ENCODE measurements around the gene MRGPRD.

Gene MRGPRD

DNA sequence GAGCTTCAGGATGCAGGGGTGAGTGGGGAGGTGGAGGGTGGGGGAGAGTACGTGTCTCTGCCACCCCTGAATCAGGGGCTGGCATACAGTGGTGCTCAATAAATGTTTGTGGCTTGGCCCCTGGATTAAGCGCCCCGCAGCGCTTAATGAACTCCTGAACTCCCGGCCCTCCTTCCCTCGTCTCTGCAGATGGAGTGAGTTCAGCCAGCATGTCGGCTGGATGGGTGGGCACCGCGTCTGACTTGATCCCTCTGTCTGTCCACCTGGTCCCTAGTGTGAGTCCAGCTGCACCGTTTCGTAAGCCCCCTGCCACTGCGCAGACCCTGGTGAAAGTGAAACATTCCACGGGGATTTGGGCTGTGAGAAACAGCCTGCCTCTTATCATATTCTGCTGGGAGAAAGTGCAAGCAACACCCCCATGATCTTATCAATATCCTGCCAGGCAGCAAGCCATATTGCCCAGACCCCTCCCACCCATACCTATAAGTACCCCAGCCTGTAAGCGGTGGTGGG is 12.0 kb upstream of the MRGPRD start:
- in situ Hi-C loops (cut with HindIII; ENCODE audit: low pct_ligation_motif_present, low sequenced_read_pairs) = no loop called here
- H3K36me3 ChIP-seq (replicated peaks) = no peaks in the 10 kb centered on the region
- H3K27me3 ChIP-seq (replicated peaks) = peaks cover 12% of the 10 kb centered on the region
- no peak overlapping the region for H3K27ac ChIP-seq
- DNase-seq = no peak
- H3K4me3 ChIP-seq (ENCODE audit: low read depth, low read length) = no peak overlapping the region
- TF ChIP-seq, protein P1, sequence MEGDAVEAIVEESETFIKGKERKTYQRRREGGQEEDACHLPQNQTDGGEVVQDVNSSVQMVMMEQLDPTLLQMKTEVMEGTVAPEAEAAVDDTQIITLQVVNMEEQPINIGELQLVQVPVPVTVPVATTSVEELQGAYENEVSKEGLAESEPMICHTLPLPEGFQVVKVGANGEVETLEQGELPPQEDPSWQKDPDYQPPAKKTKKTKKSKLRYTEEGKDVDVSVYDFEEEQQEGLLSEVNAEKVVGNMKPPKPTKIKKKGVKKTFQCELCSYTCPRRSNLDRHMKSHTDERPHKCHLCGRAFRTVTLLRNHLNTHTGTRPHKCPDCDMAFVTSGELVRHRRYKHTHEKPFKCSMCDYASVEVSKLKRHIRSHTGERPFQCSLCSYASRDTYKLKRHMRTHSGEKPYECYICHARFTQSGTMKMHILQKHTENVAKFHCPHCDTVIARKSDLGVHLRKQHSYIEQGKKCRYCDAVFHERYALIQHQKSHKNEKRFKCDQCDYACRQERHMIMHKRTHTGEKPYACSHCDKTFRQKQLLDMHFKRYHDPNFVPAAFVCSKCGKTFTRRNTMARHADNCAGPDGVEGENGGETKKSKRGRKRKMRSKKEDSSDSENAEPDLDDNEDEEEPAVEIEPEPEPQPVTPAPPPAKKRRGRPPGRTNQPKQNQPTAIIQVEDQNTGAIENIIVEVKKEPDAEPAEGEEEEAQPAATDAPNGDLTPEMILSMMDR (IDR thresholded peaks at IDR 0.05; ENCODE audit: low read depth, low read length, missing control alignments) = no peak

DNA sequence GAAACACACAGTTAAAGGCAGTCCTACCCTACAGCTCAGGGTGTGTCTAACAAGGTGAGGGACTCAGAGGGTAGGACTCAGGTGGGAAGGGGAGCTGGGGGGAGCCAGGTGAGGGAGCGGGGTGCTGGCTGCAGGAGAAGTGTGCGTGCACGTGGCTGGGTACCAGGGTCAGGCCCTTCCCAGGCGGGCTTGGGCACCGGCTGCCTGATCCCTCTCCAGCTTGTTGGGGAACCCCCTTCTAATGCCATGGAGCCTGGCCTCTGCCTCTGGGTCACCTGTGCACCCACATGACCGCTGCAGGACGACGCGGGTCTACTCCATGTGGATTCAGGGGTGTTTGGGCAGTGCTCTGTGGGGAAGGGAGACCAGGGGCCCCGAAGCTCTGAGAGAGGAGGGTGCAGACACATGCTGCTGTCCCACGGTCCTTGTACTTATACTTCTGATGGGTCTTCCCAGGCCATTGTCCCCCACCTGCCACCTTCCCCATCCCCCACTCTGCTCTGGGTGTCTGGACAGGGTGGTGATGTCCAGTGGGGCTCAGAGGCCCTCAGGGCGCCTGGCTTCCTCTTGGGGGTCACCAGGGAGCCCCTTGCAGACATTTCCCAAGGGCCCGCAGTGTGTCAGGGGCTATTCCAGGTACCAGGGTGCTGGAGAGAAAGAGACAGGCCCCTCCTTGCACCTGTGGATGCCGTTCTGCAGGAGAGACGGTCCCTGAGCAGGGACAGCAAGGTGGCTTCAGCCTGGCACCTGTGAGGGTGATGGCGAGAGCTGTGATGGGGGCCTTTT is 10.4 kb upstream of the MRGPRD start:
- no peak for DNase-seq
- Histone ChIP-seq H3K27me3 (replicated peaks) (peaks cover 12% of the 10 kb centered on the region), H3K36me3 (replicated peaks) (no peaks in the 10 kb centered on the region), H3K4me3 (ENCODE audit: low read depth, low read length) (no peak overlapping the region), H3K27ac (no peak overlapping the region)
- in situ Hi-C loops (cut with HindIII; ENCODE audit: low pct_ligation_motif_present, low sequenced_read_pairs) = no loop called here
- TF ChIP-seq, protein P1 (IDR thresholded peaks at IDR 0.05; ENCODE audit: low read depth, low read length, missing control alignments) = no peak

DNA sequence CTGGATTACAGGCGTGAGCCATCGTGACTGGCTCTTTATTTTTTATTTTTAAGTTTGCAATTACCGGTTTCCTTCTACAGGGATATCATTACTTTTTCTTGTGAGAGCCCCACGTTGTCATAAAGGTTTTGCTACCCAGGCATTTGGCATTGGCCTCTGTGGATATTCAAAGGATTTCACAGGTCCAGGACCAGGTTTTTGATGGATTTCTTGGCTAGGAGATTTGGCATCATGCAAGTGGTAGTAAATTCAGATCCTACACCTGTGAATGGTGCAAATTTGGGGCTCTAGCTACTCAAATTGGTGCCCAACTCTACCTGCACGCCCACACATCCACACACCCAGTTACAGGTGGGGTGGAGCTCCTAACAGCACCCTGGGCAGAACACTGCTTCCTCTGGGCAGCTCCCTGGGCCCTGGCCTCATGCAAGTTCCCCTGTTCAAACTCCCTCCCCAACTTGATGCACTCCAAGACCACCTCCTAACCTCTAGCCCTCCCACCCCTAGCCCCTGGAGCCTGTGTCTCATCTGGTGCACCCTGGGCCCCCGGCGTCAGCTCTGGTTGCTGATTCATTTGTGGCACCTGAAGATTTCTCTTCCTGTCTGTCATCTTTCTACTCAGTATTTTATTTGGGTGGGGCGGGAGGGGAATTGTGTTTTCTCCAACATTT is 9.3 kb upstream of the MRGPRD start:
- Histone ChIP-seq H3K27ac (no peak overlapping the region), H3K4me3 (ENCODE audit: low read depth, low read length) (no peak overlapping the region), H3K36me3 (replicated peaks) (no peaks in the 10 kb centered on the region), H3K27me3 (replicated peaks) (peaks cover 12% of the 10 kb centered on the region)
- in situ Hi-C loops (cut with HindIII; ENCODE audit: low pct_ligation_motif_present, low sequenced_read_pairs) = no loop called here
- DNase-seq = no peak
- TF ChIP-seq, protein P1 (IDR thresholded peaks at IDR 0.05; ENCODE audit: low read depth, low read length, missing control alignments) = no peak

DNA sequence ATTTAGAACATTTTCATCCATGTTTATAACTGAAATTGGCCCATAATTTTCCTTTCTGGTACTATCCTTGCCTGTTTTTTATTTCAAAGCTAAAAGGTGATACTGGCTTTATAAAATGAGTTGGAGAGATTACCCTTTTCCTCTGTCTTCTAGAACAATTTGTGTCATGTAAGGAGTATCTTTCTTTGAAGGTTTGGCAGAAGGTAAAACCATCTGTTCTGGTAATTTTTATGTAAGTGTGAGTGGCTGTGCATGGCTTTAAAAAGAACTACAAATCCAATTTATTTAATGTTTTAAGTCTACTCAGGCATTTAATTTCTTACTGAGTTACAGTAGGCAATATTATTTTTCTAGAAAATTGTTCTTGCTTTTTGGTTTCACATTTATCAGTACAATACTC is 7.7 kb upstream of the MRGPRD start:
- no peak for DNase-seq
- H3K27me3 ChIP-seq (replicated peaks) = peaks cover 8% of the 10 kb centered on the region
- no peak overlapping the region for H3K27ac ChIP-seq
- TF ChIP-seq, protein P1 (IDR thresholded peaks at IDR 0.05; ENCODE audit: low read depth, low read length, missing control alignments) = no peak
- H3K4me3 ChIP-seq (ENCODE audit: low read depth, low read length) = no peak overlapping the region
- in situ Hi-C loops (cut with HindIII; ENCODE audit: low pct_ligation_motif_present, low sequenced_read_pairs) = no loop called here
- no peaks in the 10 kb centered on the region for H3K36me3 ChIP-seq (replicated peaks)

DNA sequence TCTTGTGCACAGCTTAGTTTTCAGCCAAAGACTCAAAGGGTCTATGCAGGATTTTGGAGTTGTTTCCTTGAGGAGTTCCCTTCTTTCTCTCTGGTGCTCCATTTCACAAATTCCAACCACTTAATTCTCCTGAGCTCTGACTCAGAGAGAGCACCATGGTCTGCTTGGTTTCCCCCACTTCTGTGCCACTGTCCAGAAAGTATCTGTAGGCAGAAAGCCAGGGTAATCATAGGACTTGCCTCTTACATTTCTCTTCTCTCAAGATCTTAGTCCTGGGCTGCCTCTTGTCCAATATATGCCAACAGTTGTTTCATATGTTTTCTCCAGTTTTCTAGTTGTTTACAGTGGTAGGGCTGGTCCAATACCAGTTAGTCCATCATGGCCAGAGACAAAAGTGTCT is 6.4 kb upstream of the MRGPRD start:
- in situ Hi-C loops (cut with HindIII; ENCODE audit: low pct_ligation_motif_present, low sequenced_read_pairs) = no loop called here
- no peaks in the 10 kb centered on the region for H3K36me3 ChIP-seq (replicated peaks)
- DNase-seq = no peak
- H3K27ac ChIP-seq = no peak overlapping the region
- peaks cover 7% of the 10 kb centered on the region for H3K27me3 ChIP-seq (replicated peaks)
- no peak overlapping the region for H3K4me3 ChIP-seq (ENCODE audit: low read depth, low read length)
- TF ChIP-seq, protein P1 (IDR thresholded peaks at IDR 0.05; ENCODE audit: low read depth, low read length, missing control alignments) = no peak

Measured in brain microvascular endothelial cell (primary cell).